HG03558 (cell line): ENCODE measurements around the gene MSL1.
"Not testable (repeated sequence)": the region's sequence is repeated elsewhere in the genome, so short reads cannot be mapped to it uniquely, and the experiment has no call there.

Experiments
- ATAC-seq: cut with Tn5 transposase; IDR thresholded peaks from one replicate; pipeline ENCODE4 v1.9.1; 2021; ENCODE audit warnings: moderate number of reproducible peaks; ENCODE audit not compliant: unreplicated experiment; ENCODE audit errors: extremely low read depth

MSL1 gene

DNA sequence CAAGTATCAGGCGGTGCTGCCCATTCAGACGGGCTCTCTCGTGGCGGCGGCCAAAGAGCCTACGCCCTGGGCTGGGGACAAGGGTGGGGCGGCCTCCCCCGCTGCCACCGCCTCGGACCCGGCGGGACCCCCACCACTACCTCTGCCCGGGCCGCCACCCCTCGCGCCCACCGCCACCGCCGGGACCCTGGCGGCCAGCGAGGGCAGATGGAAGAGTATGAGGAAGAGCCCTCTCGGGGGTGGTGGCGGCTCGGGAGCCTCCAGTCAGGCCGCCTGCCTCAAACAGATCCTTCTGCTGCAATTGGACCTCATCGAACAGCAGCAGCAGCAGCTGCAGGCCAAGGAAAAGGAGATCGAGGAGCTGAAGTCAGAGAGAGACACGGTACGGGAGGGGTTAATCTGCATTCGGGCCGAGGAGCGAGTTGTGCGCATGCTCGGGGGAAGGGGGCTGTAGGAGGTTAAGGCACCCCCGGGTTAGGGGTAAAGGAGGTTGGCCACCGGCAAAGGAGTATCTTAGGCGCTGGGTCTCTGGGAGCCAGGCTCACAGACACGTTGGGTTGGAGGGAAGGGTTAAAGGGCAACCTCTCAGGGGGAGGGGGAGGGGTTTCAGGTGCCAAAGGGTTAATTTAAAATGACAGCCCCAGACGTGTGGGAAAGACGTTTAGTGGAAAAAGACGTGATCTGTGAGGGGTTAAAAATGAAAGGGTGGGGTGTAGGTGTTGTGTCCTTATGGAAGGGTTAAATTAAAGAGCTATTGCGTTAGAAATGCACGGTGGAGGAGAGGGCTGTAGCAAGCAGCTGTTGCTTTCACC lies 1.4 kb downstream of the MSL1 start:
- ATAC-seq = no peak

DNA sequence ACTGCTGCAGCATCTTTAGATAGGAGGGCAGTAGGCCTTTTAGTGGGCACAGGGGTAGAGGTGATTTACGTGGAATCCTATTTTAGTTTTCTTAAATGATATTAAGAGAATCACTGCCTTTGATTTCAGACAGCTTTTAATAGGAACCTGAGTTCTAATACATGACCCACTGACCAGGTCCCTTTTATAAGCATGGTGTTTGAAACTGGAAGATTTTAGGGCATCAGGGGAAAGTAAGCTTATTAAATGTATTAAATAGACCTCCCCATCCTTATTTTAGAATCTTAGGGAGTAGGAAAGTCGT lies 2.0 kb downstream of the MSL1 start:
- no peak for ATAC-seq

DNA sequence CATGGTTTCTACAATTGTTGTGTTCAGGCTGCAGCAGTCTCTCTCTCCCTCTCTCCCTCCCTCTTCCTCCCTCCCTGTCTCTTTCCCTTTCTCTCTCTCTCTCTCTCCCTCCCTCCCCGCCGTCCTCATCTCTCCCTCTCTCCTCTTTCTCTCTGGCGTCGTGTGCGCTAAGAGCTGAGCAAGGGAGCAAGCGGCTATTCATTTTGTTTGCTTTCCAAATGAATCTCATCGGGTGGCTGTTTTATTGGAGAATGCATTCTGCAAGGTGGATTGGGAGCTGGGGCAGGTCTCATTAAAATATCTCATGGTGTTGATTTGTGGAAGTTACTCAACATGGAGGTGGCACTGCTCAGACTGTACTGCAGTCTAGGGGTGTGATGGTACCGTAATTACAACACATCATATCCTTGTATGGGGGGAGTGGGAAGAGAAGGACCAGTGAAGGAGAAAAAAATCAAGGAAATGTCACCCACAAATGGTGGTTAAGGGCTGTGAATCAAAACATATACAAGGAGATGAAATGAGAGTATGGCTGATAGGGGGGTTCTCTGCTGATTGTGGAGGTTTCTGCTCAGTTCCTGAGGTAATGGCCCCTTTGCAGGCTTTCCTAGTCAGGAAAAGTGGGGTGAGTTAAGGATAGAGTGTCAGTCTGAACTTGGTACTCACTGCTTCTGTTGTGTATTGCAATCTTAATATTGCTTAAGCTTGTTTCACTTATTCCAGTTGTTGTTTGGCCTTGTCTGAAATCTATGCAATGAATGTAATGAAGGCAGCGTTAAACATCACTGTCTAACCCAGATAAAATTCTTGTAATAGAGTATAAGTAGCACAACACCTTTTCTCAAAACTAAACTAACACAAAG lies 2.7 kb downstream of the MSL1 start:
- no peak for ATAC-seq

DNA sequence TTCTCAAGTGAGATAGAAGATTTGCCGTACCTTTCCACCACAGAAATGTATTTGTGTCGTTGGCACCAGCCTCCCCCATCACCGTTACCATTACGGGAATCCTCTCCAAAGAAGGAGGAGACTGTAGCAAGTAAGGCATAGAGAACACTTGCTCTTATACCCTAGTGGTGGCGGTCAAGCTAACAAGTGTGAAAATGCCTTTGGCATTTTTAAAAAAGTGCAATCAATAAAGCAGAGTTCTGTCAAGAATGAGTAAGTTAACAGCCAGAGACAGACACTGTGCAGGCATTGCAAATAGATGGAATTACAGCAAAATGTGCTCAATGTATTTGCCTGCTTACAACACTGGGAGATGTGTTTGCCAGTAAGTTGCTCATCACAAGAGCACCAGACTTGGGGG lies 7.7 kb downstream of the MSL1 start:
- ATAC-seq = no peak

DNA sequence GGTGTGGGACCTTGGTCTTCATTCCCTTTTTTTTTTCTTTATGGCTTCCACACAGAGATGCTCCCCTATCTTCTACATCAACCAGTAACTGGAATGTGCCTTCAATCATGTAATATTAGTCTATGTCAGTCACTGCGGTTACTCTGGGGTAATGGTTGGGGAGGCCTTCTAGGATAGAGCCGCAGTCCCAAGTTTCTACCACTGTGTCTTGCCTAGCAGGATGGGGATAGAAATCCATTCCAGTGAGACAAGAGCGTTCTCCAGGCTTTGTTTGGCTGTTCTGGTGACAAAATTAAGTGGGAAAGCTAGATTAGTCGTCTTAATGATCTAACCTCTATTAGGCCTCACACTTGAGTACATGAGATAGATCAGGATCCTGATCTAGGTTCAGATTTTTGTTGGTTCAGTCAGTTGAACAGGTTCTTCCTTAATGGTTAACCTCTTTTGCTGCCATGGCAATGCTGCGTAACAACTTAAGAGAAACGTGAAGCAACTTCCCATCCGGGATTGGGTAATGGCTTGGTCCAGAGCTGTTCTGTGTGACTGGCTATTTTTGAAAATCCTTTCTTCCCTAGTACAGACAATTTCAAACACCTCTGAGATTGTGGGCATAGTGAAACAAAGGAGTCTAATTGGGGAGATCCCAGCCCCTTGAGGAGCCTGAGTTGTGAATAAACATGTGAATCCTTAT lies 8.7 kb downstream of the MSL1 start:
- no peak for ATAC-seq

DNA sequence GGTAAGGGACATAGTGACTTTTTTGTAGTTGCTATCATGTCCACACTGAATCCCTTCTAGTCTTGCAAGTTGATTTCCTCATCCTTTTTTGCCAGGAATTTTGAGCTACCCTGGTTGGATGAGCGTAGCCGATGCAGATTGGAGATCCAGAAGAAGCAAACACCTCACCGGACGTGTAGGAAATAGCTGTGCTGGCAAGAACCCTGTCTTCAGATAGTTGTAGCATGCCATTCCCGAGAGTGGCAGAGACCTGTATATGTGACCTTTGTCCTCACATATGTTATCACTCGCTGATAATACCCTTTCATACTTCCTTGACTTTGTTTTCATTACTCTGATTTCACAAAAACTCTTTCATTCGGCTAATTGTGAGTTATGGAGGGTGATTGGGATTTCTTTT lies 12.4 kb downstream of the MSL1 start:
- no peak for ATAC-seq

DNA sequence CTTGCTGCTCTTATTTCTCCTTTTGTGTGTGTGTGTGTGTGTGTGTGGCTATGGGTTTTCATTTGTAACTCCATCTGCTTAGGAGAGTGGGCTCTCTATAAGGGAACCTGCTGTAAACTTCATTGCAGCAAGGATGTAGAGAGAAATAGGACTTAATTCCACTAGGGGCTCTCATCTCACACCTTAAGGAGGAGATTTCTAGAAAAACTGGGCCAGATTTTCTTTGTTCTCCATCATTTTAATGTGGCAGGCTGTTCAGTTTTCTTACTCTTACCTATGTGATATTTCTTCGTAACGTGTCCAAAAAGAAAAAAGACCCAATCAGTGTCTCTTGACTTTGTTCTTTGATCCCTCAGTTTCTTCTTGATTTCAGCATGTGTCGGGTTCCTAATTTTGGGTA lies 14.0 kb downstream of the MSL1 start:
- no peak for ATAC-seq

DNA sequence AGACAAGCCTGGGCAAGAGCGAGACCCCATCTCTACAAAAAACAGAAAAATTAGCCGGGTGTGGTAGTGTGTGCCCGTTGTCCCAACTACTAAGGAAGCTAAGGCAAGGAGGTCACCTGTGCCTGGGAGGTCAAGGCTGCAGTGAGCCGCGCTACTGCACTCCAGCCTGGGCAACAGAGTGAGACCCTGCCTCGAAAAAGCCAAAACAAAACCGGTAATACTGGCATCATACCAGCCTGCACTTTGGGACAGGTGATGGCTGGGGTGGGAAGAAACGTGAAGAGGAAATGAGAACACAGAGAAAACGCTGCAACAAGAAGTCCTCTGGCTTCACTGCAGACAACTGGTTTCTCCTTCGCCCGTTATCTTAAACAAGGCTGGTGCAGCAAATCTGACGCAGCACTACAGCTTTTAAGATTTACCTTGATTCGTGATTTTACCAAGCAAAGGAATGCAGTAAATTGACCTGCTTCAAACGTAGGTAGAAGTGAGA lies 17.8 kb downstream of the MSL1 start:
- ATAC-seq = no peak

DNA sequence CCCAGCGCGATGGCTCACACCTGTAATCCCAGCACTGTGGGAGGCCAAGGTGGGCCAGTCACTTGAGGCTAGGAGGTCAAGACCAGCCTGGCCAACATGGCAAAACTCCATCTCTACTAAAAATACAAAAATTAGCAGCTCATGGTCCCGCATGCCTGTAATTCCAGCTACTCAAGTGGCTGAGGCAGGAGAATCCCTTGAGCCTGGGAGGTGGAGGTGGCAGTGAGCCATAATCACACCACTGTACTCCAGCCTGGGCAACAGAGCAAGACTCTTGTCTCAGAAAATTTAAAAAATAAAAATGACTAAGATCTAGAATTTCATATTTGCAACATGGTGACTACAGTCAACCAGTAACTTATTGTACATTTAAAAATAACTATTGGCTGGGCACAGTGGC lies 21.4 kb downstream of the MSL1 start:
- not testable (repeated sequence) for ATAC-seq

DNA sequence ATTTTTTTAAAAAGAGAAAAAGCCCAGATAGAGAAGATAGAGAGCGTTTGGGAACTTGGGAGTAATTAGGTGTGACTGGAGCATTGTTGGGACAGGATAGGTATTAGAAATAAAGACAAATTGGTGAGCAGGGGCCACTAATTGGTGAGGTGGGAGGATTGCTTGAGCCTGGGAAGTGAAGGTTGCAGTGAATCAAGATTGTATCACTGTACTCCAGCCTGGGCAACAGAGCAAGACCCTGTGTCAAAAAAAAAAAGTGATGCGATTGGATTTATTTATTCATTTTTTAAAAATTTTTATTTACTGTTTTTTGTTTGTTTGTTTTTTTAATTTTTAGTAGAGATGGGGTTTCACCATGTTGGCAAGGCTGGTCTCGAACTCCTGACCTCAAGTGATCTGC lies 23.7 kb downstream of the MSL1 start:
- ATAC-seq = no peak

DNA sequence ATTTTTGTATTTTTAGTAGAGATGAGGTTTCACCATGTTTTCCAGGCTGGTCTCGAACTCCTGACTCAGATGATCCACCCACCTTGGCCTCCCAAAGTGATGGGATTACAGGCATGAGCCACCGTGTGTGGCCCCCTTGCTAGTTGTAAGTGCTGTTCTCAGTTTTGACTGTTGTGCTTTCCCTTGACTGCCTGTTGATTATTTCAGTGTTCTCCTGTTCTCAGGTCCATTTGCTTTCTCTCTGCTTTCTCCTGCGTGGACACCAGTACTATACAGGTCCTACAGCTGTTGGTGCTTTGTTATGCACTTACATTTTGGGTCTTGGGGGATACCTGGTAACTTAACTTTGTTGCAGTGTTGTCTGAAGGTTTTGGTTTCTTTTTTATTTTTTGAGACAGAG lies 26.8 kb downstream of the MSL1 start:
- no peak for ATAC-seq

DNA sequence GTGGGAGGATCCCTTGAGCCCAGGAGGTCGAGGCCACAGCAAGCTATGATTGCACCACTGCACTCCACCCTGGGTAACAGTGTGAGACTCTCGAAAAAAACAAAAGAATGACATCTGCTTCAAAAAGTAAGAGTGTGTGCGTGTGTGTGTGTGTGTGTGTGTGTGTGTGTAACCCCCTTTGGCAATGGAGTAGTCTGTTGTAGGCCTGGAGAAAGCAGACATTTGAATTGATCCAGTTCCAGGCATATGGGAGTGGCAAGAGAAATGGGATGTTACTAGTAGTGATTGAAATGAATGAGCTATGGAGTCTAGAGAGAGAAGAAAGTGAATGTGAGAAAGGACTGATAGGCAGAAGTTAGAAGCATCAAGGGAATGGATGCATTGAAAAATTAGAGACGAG lies 28.5 kb downstream of the MSL1 start:
- ATAC-seq = no peak

DNA sequence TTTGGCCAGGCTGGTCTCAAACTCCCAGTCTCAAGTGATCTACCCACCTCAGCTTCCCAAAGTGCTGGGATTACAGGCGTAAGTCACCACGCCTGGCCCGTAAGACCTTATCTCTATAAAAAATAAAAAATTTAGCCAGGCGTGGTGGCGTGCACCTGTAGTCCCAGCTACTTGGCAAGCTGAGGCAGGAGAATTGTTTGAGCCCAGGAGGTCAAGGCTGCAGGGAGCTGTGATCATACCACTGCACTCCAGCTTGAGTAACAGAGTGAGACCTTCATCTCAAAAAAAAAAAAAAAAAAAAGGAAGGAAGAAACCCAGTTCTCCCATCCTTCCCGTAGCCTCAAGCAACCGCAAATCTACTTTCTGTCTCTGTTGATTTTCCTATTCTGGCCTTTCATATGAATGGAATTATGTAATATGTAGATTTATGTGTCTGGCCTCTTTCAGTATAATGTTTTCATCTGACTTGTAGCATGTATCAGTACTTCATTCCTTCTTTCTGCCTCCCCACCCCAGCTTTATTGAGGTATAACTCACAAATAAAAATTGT lies 29.7 kb downstream of the MSL1 start:
- no peak for ATAC-seq

DNA sequence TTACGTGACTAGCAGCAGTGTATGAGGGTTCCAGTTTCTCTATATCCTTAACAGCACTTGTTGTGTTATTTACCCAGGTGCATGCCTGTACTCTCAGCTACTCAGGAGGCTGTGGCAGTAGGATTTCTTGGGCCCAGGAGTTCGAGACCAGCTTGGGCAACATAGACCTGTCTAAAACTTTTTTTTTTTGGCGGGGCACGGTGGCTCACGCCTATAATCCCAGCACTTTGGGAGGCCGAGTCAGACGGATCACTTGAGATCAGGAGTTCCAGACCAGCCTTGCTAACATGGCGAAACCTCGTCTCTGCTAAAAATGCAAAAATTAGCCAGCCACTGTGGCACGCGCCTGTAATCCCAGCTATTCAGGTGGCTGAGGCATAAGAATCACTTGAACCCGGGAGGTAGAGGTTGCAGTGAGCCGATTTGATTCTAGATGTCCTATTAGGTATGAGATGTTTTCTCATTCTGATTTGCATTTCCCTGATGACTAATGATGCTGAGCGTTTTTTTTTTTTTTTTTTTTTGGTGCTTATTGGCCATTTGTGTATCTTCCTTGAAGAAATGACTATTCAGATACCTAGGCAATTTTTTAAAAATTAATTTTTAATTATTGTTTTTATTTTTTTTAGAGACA lies 31.9 kb downstream of the MSL1 start:
- no peak for ATAC-seq

DNA sequence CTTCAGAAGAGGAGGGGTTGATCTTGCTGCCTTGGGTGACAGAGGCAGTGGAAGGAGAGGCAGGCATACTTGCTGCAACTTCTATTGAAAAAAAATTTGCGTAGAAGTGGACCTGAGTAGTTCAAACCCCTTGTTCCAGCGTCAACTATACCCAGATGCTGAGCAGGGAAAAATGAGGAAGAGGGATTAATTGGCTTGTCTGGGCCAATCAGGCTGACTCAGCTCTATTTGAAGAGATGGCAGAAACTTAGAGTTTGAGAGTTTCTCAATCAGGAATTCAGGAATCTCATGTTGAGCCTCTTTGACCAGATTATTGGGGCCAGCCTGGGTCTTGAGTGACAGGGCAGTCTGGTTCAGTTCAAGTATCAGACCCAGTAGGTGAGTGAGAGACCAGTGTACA lies 36.2 kb downstream of the MSL1 start:
- no peak for ATAC-seq

DNA sequence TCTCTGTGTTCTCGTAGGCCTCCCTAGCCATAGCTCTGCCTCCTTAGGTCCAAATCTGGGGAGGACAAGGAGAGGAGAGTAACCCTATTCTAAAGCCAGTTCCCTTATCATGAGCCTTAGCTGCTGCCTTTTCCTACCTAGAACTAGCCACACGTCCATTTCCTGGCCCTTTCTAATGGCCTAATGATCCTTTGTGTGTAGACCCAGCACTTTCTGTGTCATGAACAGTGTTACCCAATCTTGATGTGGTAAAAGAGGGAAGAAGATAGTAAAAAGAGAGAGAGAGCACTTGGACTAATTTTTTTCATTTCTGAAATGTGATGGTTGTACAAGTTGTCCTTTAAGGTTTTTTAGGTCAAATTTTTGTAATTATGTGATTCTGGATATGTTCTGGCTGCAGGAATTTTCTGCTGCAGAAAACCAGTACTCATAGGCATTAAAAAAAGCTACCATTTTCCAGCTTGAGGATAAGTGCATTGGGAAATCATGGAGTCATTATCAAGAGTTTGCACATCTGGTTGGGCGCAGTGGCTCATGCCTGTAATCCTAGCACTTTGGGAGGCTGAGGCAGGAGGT lies 36.8 kb downstream of the MSL1 start:
- no peak for ATAC-seq

DNA sequence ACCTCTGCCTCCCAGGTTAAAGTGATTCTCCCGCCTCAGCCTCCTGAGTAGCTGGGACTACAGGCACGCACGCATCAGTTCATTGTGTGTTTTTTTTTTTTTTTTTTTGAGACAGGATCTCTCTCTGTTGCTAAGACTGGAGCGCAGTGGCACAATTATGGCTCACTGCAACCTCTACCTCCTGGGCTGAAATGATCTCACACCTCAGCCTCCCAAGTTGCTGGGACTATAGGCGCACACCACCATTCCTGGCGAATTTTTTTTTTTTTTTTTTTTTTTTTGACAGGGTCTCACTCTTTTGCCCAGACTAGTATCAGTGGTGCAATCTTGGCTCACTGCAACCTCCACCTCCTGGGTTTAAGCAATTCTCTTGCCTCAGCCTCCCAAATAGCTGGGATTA lies 37.7 kb downstream of the MSL1 start:
- no peak for ATAC-seq

DNA sequence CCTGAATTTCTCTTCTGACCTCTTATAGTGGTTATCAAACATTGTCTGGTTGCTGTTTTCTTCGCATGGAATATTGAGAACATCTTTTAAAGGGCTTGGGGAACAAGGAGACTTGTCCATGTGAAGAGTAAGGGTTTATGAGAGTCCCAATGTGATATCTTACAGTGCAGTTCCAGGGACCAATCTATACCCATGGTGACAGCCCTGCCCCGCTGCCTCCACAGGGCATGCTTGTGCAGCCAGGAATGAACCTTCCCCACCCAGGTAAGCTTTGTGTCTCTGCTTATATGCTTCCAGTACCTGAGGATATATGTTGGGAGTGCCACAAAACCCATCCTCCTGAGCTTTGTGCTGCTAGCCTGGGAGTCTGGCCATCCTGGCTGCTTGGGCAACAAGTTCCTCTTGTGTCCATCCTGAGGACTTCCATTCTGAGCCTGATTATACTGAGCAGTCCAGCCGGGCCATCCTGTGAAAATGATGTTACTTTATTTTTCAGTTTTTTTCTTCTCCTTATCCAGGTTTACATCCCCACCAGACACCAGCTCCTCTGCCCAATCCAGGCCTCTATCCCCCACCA lies 46.0 kb downstream of the MSL1 start:
- ATAC-seq = no peak

DNA sequence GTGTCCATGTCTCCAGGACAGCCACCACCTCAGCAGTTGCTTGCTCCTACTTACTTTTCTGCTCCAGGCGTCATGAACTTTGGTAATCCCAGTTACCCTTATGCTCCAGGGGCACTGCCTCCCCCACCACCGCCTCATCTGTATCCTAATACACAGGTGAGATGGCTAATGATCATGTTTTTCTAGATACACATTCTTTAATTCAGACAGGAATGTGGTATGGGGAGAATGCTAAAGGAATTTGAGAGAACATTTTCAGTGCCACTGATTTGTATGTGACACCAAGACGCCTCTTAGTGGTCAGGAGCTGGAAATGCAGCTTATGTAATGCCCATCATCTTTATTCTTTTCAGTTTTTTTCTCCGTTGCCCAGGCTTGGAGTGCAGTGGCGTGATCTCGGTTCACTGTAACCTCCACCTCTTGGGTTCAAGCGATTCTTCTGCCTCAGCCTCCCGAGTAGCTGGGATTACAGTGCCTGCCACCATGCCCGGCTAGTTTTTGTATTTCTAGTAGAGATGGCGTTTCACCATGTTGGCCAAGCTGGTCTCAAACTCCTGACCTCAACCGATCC lies 46.6 kb downstream of the MSL1 start:
- ATAC-seq = no peak
